Keratinocyte (primary cell): ENCODE data around the gene LGALS12. TPM values are rescaled to one million over a fixed set of nuclear protein-coding genes. Genes with fewer than 3 reads are reported as not detected.

ENCODE experiments used
- DNase-seq: peaks from one replicate; pipeline ENCODE4 v3.0.0-alpha.2; 2011; ENCODE audit warnings: low read depth, missing footprints, low spot score
- FAIRE-seq: peaks from 2 replicates; lab custom pipeline; 2011; peaks lifted over from hg19 to GRCh38; lab: Jason Lieb, UNC
- H2AFZ ChIP-seq: 2 replicates; pipeline ENCODE4 v1.6.0; 2012; ENCODE audit warnings: low read length, control low read depth, inconsistent platforms; ENCODE audit not compliant: control insufficient read depth
- H3K27ac ChIP-seq: 2 replicates; pipeline ENCODE4 v1.5.1; 2011; ENCODE audit warnings: low read length; ENCODE audit not compliant: control insufficient read depth, insufficient read depth
- H3K27me3 ChIP-seq: 3 replicates; pipeline ENCODE4 v1.6.0; 2011; ENCODE audit warnings: low read length; ENCODE audit not compliant: control insufficient read depth, insufficient read depth; ENCODE audit errors: extremely low read depth
- H3K36me3 ChIP-seq, 2 experiments: 2 replicates in 1 of 2; 3 replicates in 1 of 2; pipeline ENCODE4 v1.5.1; 2011; ENCODE audit warnings: low read length in 2 of 2, mild to moderate bottlenecking in 1 of 2; ENCODE audit not compliant: control insufficient read depth in 2 of 2, insufficient read depth in 2 of 2; ENCODE audit errors: extremely low read depth in 1 of 2
- H3K4me1 ChIP-seq: 3 replicates; pipeline ENCODE4 v1.5.1; 2011; ENCODE audit warnings: low read length; ENCODE audit not compliant: control insufficient read depth, insufficient read depth; ENCODE audit errors: extremely low read depth
- H3K4me2 ChIP-seq: 3 replicates; pipeline ENCODE4 v1.6.0; 2011; ENCODE audit warnings: low read depth, low read length; ENCODE audit not compliant: control insufficient read depth, insufficient read depth; ENCODE audit errors: extremely low read depth
- H3K4me3 ChIP-seq, 3 experiments: fragments of 200-600 bp in 1 of 3; sonication (generic) in 1 of 3; 2 replicates in 2 of 3; 3 replicates in 1 of 3; pipeline ENCODE4 v1.5.1; 2011 to 2016; ENCODE audit warnings: low read length in 3 of 3, mild to moderate bottlenecking in 3 of 3, control low read depth in 2 of 3, inconsistent platforms in 1 of 3, low read depth in 1 of 3, mixed read lengths in 1 of 3, mixed run types in 1 of 3, moderate library complexity in 1 of 3; ENCODE audit not compliant: control insufficient read depth in 2 of 3, insufficient read depth in 2 of 3; ENCODE audit errors: extremely low read depth in 1 of 3
- H3K79me2 ChIP-seq: 2 replicates; pipeline ENCODE4 v1.6.0; 2012; ENCODE audit warnings: low read length; ENCODE audit not compliant: control insufficient read depth, insufficient read depth
- H3K9ac ChIP-seq: 3 replicates; pipeline ENCODE4 v1.6.0; 2011; ENCODE audit warnings: low read length; ENCODE audit not compliant: control insufficient read depth, insufficient read depth; ENCODE audit errors: extremely low read depth
- H3K9me1 ChIP-seq: 3 replicates; pipeline ENCODE4 v1.6.0; 2011; ENCODE audit warnings: low read length; ENCODE audit not compliant: control insufficient read depth, insufficient read depth; ENCODE audit errors: extremely low read depth
- H3K9me3 ChIP-seq: 2 replicates; pipeline ENCODE4 v1.5.1; 2012; ENCODE audit warnings: low read depth, low read length; ENCODE audit not compliant: control insufficient read depth
- H4K20me1 ChIP-seq: 3 replicates; pipeline ENCODE4 v1.6.0; 2011; ENCODE audit warnings: low read length; ENCODE audit not compliant: control insufficient read depth, insufficient read depth; ENCODE audit errors: extremely low read depth
- CTCF ChIP-seq, 3 experiments: IDR thresholded peaks in 1 of 3; conservative IDR thresholded peaks in 1 of 3; optimal IDR thresholded peaks in 1 of 3; 2 replicates in 2 of 3; 3 replicates in 1 of 3; pipeline versions ENCODE3 to v1.5.1; 2011; ENCODE audit warnings: low read length in 3 of 3, mild to moderate bottlenecking in 3 of 3, moderate library complexity in 2 of 3, control low read depth in 1 of 3, inconsistent platforms in 1 of 3; ENCODE audit not compliant: insufficient read depth in 2 of 3; ENCODE audit errors: extremely low read depth in 1 of 3
- EZH2 ChIP-seq: IDR thresholded peaks from one replicate; pipeline ENCODE4 v1.6.1; 2012; ENCODE audit warnings: inconsistent platforms, mild to moderate bottlenecking, low read length, moderate library complexity
- dilution Hi-C: fragments of 300-500 bp; cut with MboI; formaldehyde crosslinking; loops from one replicate; pipeline ENCODE4 v1.7.0; 2020; ENCODE audit warnings: low sequenced_read_pairs; ENCODE audit not compliant: extremely low pct_ligation_motif_present
- polyA plus RNA-seq, 5 experiments: library from polyadenylated mRNA; depleted of rRNA in 3 of 5; stranded (reverse) in 3 of 5; stranded (forward) in 1 of 5; unstranded in 1 of 5; fragments of >200 nt; gene quantifications; 1 replicate in 1 of 5; 2 replicates in 3 of 5; 3 replicates in 1 of 5; pipeline versions ENCODE4 v1.2.1 to v1.2.3, GENCODE V29; 2011 to 2012; ENCODE audit warnings: missing spikeins in 2 of 5, low read depth in 1 of 5, low replicate concordance in 1 of 5

LGALS12 gene
- polyA plus RNA-seq, 1 donor (not counting 4 experiments of a cell fraction or from before 2014, with no cell fraction given): not detected

GRCh38 chr11:63492441-63492840 is 13.4 kb upstream of the LGALS12 start:
- Histone ChIP-seq H3K27me3 (peaks cover 39% of the 10 kb centered on the region), H3K79me2 (no peaks in the 10 kb centered on the region), H3K9me1 (no peaks in the 10 kb centered on the region), H3K4me3 (no peak overlapping the region), H3K27ac (no peak overlapping the region), H3K4me1 (peaks cover 5% of the 10 kb centered on the region), H2AFZ (no peak overlapping the region), H4K20me1 (no peaks in the 10 kb centered on the region), H3K4me2 (no peak overlapping the region), H3K9me3 (no peaks in the 10 kb centered on the region), H3K36me3 (no peaks in the 10 kb centered on the region), H3K9ac (no peak overlapping the region)
- FAIRE-seq (no peak), DNase-seq (no peak)
- dilution Hi-C loops: no loop called here
- TF ChIP-seq CTCF (optimal IDR thresholded peaks at IDR 0.05 in 1 of 3, IDR thresholded peaks at IDR 0.05 in 1 of 3, conservative IDR thresholded peaks at IDR 0.05 in 1 of 3; ENCODE audit: extremely low read depth in 1 of 3, insufficient read depth in 2 of 3, low read length in 3 of 3): no peak

GRCh38 chr11:63493127-63493526 is 12.8 kb upstream of the LGALS12 start:
- H3K9me1 ChIP-seq: no peaks in the 10 kb centered on the region
- H4K20me1 ChIP-seq: no peaks in the 10 kb centered on the region
- no peaks in the 10 kb centered on the region for H3K36me3 ChIP-seq
- dilution Hi-C loops: no loop called here
- no peak overlapping the region for H3K27ac ChIP-seq
- H3K79me2 ChIP-seq: no peaks in the 10 kb centered on the region
- no peak for FAIRE-seq
- H2AFZ ChIP-seq: no peak overlapping the region
- peaks cover 5% of the 10 kb centered on the region for H3K4me1 ChIP-seq
- H3K4me2 ChIP-seq: no peak overlapping the region
- no peaks in the 10 kb centered on the region for H3K9me3 ChIP-seq
- H3K4me3 ChIP-seq: no peak overlapping the region
- no peak for DNase-seq
- no peak overlapping the region for H3K9ac ChIP-seq
- no peak for TF ChIP-seq EZH2
- no peak for TF ChIP-seq CTCF (optimal IDR thresholded peaks at IDR 0.05 in 1 of 3, IDR thresholded peaks at IDR 0.05 in 1 of 3, conservative IDR thresholded peaks at IDR 0.05 in 1 of 3; ENCODE audit: extremely low read depth in 1 of 3, insufficient read depth in 2 of 3, low read length in 3 of 3)
- peaks cover 40% of the 10 kb centered on the region for H3K27me3 ChIP-seq
